ENCODE results near the gene MCUB.
A peak's percentile ranks its signal among the peaks of the same experiment; 100 is the strongest.

The MCUB gene

DNA sequence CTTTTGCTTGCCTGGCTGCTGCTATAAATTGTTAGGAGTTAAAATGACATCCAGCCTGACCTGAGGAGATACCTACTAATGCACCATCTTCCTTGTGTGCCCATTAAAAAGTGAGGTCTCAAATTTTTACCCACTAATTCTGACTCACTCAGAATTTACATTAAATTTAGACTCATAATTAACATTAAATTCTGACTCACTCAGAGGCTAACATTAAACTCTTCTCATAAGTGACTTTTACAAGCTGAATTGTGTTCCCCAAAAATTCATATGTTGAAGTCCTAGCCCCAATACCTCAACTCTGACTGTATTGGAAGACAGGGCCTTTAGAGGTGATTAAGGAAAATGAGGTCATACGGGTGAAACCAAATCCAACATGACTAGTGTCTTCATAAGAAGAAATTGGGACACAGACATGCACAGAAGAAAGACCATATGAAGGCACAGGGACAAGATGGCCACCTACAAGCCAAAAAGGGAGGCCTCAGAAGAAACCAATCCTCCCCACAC is 131.4 kb downstream of the MCUB start:
- H3K9me3 ChIP-seq (ENCODE audit: control insufficient read depth, low read length), result no peaks in the 10 kb centered on the region
- H3K4me3 ChIP-seq (ENCODE audit: insufficient read depth, low read depth, low read length), result no peak overlapping the region
- WGBS, 2 experiments, result 94 to 100% methylated on average over 1 of the region's 1 CpG
- no peaks in the 10 kb centered on the region for H3K27me3 ChIP-seq (ENCODE audit: control insufficient read depth, insufficient read depth, low read length, poor library complexity, severe bottlenecking)
- H3K36me3 ChIP-seq (ENCODE audit: control insufficient read depth, insufficient read depth, low read length), result peaks cover 24% of the 10 kb centered on the region
- no peaks in the 10 kb centered on the region for H3K4me1 ChIP-seq (ENCODE audit: control insufficient read depth, insufficient read depth, low read length)
- H3K27ac ChIP-seq (ENCODE audit: insufficient read depth, low read depth, low read length, poor library complexity, severe bottlenecking), result no peak overlapping the region

DNA sequence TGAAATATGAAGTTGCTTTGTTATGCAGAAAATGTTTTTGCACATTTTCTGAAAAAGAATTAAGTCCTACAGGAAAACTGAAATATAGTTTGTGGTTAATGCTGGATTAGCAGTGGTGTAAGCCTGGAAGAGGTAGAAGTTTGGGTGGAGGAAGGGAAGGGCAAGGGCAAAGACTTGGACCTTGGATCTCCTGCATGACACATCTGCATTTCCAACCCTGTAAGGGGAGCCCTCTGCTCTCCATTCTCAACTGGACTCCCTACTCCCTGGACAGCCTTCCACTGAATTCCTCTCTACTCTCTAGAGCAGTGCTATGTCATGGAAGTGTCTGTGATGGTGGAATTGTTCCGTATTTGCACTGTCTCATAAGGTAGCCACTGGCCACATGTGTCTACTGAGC is 138.6 kb downstream of the MCUB start:
- Histone ChIP-seq H3K4me3 (ENCODE audit: insufficient read depth, low read depth, low read length) (no peak overlapping the region), H3K4me1 (ENCODE audit: control insufficient read depth, insufficient read depth, low read length) (peaks cover 9% of the 10 kb centered on the region), H3K36me3 (ENCODE audit: control insufficient read depth, insufficient read depth, low read length) (peaks cover 13% of the 10 kb centered on the region), H3K9me3 (ENCODE audit: control insufficient read depth, low read length) (no peaks in the 10 kb centered on the region), H3K27me3 (ENCODE audit: control insufficient read depth, insufficient read depth, low read length, poor library complexity, severe bottlenecking) (no peaks in the 10 kb centered on the region), H3K27ac (ENCODE audit: insufficient read depth, low read depth, low read length, poor library complexity, severe bottlenecking) (no peak overlapping the region)
- 95 to 100% methylated on average over 1 of the region's 1 CpG for WGBS, 2 experiments

DNA sequence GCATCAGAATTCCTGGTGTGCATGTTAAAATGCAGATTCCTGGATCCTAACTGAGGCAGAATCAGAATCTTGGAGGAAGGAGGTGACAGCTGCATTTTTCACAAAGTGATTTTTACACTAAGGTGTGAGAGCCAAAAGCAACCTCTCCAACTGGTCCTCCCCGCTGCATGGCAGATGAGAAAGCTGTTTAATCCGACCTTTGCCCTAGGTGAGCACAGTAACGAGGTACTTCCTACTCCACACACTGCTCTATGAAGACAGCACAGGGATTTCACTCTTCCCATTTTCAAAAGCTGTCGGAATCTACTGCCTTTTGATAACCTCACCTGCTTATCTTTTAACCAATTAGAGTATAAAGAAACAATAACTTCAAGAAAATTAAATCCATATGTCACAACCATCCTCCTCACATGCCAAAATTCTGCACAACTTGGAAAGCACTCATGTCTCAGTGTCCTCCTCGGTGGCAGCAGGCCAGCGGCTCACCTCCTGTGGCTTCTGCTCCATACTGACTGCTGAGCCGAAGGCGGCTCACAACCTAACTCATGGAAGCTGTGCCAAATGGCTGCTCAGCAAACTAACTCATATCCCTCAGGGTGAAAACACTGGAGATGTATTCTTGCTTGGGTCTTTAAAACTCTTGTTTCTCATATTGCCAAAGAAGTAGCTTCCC is 139.6 kb downstream of the MCUB start:
- Histone ChIP-seq H3K36me3 (ENCODE audit: control insufficient read depth, insufficient read depth, low read length) (peaks cover 4% of the 10 kb centered on the region), H3K4me3 (ENCODE audit: insufficient read depth, low read depth, low read length) (no peak overlapping the region), H3K4me1 (ENCODE audit: control insufficient read depth, insufficient read depth, low read length) (peaks cover 12% of the 10 kb centered on the region), H3K27me3 (ENCODE audit: control insufficient read depth, insufficient read depth, low read length, poor library complexity, severe bottlenecking) (no peaks in the 10 kb centered on the region), H3K27ac (ENCODE audit: insufficient read depth, low read depth, low read length, poor library complexity, severe bottlenecking) (no peak overlapping the region), H3K9me3 (ENCODE audit: control insufficient read depth, low read length) (no peaks in the 10 kb centered on the region)
- WGBS, 2 experiments, result 90 to 92% methylated on average over 8 of the region's 8 CpGs

DNA sequence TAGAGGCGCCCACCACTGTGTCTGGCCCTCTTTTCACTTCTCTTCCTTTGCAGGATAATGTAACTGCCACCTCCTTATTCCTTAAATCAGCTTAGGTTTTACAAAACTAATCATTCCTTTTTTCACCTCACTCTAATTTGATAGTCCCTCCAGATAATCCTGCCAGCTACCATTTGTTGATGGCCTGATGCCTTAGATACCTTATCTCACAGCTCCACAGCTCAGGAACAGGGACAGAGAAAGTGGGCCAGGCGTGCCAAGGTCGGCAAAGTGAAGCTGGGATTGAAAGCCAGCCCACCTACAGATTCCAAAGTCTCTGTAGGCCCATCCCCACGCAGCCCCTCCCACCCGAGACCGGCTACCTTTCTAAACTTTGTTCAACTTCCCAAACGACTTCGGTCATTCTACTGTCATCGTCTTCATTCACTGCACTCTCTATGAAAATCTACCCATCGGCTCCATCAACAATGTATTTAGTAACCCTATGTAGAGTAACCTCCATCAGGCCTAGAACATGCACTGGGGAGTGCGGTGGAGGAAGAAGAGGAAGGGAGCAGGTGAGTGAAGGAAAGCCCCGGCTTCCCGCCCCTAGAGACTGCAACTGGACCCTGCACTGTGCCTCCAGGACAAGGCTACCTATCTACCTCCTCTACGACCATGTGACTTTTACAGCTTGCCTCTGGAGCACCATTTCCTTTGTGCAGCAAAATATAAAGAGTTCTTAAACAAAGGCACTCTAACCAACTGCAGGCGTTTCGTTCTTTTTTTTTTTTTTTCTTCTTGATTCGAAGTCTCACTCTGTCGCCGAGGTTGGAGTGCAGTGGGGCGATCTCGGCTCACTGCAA is 141.7 kb downstream of the MCUB start:
- Histone ChIP-seq H3K4me3 (ENCODE audit: insufficient read depth, low read depth, low read length) (peak overlapping the region; percentile 48), H3K9me3 (ENCODE audit: control insufficient read depth, low read length) (no peaks in the 10 kb centered on the region), H3K4me1 (ENCODE audit: control insufficient read depth, insufficient read depth, low read length) (peaks cover 12% of the 10 kb centered on the region), H3K27me3 (ENCODE audit: control insufficient read depth, insufficient read depth, low read length, poor library complexity, severe bottlenecking) (no peaks in the 10 kb centered on the region), H3K27ac (ENCODE audit: insufficient read depth, low read depth, low read length, poor library complexity, severe bottlenecking) (no peak overlapping the region), H3K36me3 (ENCODE audit: control insufficient read depth, insufficient read depth, low read length) (peaks cover 4% of the 10 kb centered on the region)
- 64 to 65% methylated on average over 21 of the region's 21 CpGs for WGBS, 2 experiments

GRCh38 chr4:109702950-109703663 is 143.1 kb downstream of the MCUB start, which contains the start of gene CASP6:
TSS of gene CASP6 (minus strand) at chr4:109703445. CDS start at chr4:109703395, 50 bp downstream.
- no peaks in the 10 kb centered on the region for H3K27me3 ChIP-seq (ENCODE audit: control insufficient read depth, insufficient read depth, low read length, poor library complexity, severe bottlenecking)
- peaks cover 12% of the 10 kb centered on the region for H3K4me1 ChIP-seq (ENCODE audit: control insufficient read depth, insufficient read depth, low read length)
- H3K36me3 ChIP-seq (ENCODE audit: control insufficient read depth, insufficient read depth, low read length), result no peaks in the 10 kb centered on the region
- WGBS, 2 experiments, result 0% methylated on average over 72 of the region's 72 CpGs
- H3K9me3 ChIP-seq (ENCODE audit: control insufficient read depth, low read length), result no peaks in the 10 kb centered on the region
- H3K4me3 ChIP-seq (ENCODE audit: insufficient read depth, low read depth, low read length), result peak within 1 kb of the TSS; percentile 48
- H3K27ac ChIP-seq (ENCODE audit: insufficient read depth, low read depth, low read length, poor library complexity, severe bottlenecking), result peak within 1 kb of the TSS; percentile 91

GRCh38 chr4:109703664-109704361 is 143.8 kb downstream of the MCUB start:
- H3K36me3 ChIP-seq (ENCODE audit: control insufficient read depth, insufficient read depth, low read length), result no peaks in the 10 kb centered on the region
- H3K9me3 ChIP-seq (ENCODE audit: control insufficient read depth, low read length), result no peaks in the 10 kb centered on the region
- peak overlapping the region; percentile 48 for H3K4me3 ChIP-seq (ENCODE audit: insufficient read depth, low read depth, low read length)
- H3K27me3 ChIP-seq (ENCODE audit: control insufficient read depth, insufficient read depth, low read length, poor library complexity, severe bottlenecking), result no peaks in the 10 kb centered on the region
- H3K4me1 ChIP-seq (ENCODE audit: control insufficient read depth, insufficient read depth, low read length), result peaks cover 12% of the 10 kb centered on the region
- whole genome bisulfite sequencing, 2 experiments, result 49 to 50% methylated on average over 11 of the region's 11 CpGs
- H3K27ac ChIP-seq (ENCODE audit: insufficient read depth, low read depth, low read length, poor library complexity, severe bottlenecking), result no peak overlapping the region

- 87 to 100% methylated on average over 2 of the region's 2 CpGs for WGBS, 2 experiments
- Histone ChIP-seq H3K9me3 (ENCODE audit: control insufficient read depth, low read length) (no peaks in the 10 kb centered on the region), H3K27ac (ENCODE audit: insufficient read depth, low read depth, low read length, poor library complexity, severe bottlenecking) (no peak overlapping the region), H3K27me3 (ENCODE audit: control insufficient read depth, insufficient read depth, low read length, poor library complexity, severe bottlenecking) (no peaks in the 10 kb centered on the region), H3K36me3 (ENCODE audit: control insufficient read depth, insufficient read depth, low read length) (no peaks in the 10 kb centered on the region), H3K4me3 (ENCODE audit: insufficient read depth, low read depth, low read length) (no peak overlapping the region), H3K4me1 (ENCODE audit: control insufficient read depth, insufficient read depth, low read length) (peaks cover 4% of the 10 kb centered on the region)
These were observed 148.4 kb downstream of the MCUB start for GRCh38 chr4:109708435-109708834.

DNA sequence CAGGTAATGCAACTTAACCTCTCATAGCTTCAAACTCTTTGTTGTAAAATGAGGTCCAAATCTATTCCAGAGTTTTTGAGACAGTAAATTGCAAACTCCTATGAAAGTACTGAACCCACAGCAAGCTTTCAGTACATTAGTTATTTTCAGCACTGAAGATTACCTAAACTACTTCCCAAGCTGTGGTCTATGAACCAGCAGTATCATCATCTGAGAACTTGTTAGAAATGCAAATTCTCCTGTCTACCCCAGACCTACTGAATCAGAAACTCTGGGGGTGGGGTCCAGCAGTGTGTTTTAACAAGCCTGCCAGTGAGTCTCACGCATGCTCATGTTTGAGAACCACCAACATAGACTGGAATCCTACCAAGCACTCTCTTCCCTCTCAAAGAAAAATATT is 148.9 kb downstream of the MCUB start:
- Histone ChIP-seq H3K36me3 (ENCODE audit: control insufficient read depth, insufficient read depth, low read length) (no peaks in the 10 kb centered on the region), H3K9me3 (ENCODE audit: control insufficient read depth, low read length) (no peaks in the 10 kb centered on the region), H3K4me1 (ENCODE audit: control insufficient read depth, insufficient read depth, low read length) (no peaks in the 10 kb centered on the region), H3K27ac (ENCODE audit: insufficient read depth, low read depth, low read length, poor library complexity, severe bottlenecking) (no peak overlapping the region), H3K4me3 (ENCODE audit: insufficient read depth, low read depth, low read length) (no peak overlapping the region), H3K27me3 (ENCODE audit: control insufficient read depth, insufficient read depth, low read length, poor library complexity, severe bottlenecking) (no peaks in the 10 kb centered on the region)
- WGBS, 2 experiments, result 94 to 100% methylated on average over 1 of the region's 1 CpG

- Histone ChIP-seq H3K4me1 (ENCODE audit: control insufficient read depth, insufficient read depth, low read length) (no peaks in the 10 kb centered on the region), H3K36me3 (ENCODE audit: control insufficient read depth, insufficient read depth, low read length) (peaks cover 4% of the 10 kb centered on the region), H3K27ac (ENCODE audit: insufficient read depth, low read depth, low read length, poor library complexity, severe bottlenecking) (no peak overlapping the region), H3K9me3 (ENCODE audit: control insufficient read depth, low read length) (no peaks in the 10 kb centered on the region), H3K4me3 (ENCODE audit: insufficient read depth, low read depth, low read length) (no peak overlapping the region), H3K27me3 (ENCODE audit: control insufficient read depth, insufficient read depth, low read length, poor library complexity, severe bottlenecking) (no peaks in the 10 kb centered on the region)
- WGBS, 2 experiments, result 60 to 85% methylated on average over 1 to 2 of the region's 3 CpGs
These were observed 153.5 kb downstream of the MCUB start for GRCh38 chr4:109713500-109713899.
